ENCODE data around the gene KCTD2. TPM values are rescaled to one million over a fixed set of nuclear protein-coding genes. Genes with fewer than 3 reads are reported as not detected.
"Not testable (repeated sequence)": the region's sequence is repeated elsewhere in the genome, so short reads cannot be mapped to it uniquely, and the experiment has no call there.

KCTD2 gene
- total RNA-seq, 4 donors from 2014 or later, result 29.4 to 51.1 (median 41.8) TPM

- TF ChIP-seq CTCF (IDR thresholded peaks at IDR 0.05 in 4 of 5, conservative IDR thresholded peaks at IDR 0.05 in 1 of 5), result no peak
- no peak for TF ChIP-seq POLR2A (IDR thresholded peaks at IDR 0.05)
- no peak for DNase-seq
- H3K27me3 ChIP-seq, result no peaks in the 10 kb centered on the region
- H3K4me1 ChIP-seq, result no peaks in the 10 kb centered on the region
- H3K27ac ChIP-seq, result no peak overlapping the region
- peaks cover 0 to 4% of the 10 kb centered on the region in 2 donors for H3K36me3 ChIP-seq
- no peaks in the 10 kb centered on the region for H3K9me3 ChIP-seq
- no peak for ATAC-seq
- intact Hi-C loops (cut with DNase I; ENCODE audit: low total_unique reads) (no loop called here), in situ Hi-C loops (cut with MboI; ENCODE audit: low sequenced_read_pairs in 4 of 4) (no loop called here)
- H3K4me3 ChIP-seq, result no peak overlapping the region
Measured at GRCh38 chr17:75003070-75003956, 43.7 kb upstream of the KCTD2 start.

- Histone ChIP-seq H3K9me3 (no peaks in the 10 kb centered on the region), H3K27ac (no peak overlapping the region), H3K27me3 (no peaks in the 10 kb centered on the region), H3K36me3 (peaks cover 0 to 4% of the 10 kb centered on the region in 2 donors), H3K4me1 (no peaks in the 10 kb centered on the region), H3K4me3 (no peak overlapping the region)
- intact Hi-C loops (cut with DNase I; ENCODE audit: low total_unique reads) (no loop called here), in situ Hi-C loops (cut with MboI; ENCODE audit: low sequenced_read_pairs in 4 of 4) (no loop called here)
- ATAC-seq, result no peak
- DNase-seq, result no peak
- no peak for TF ChIP-seq CTCF (IDR thresholded peaks at IDR 0.05 in 4 of 5, conservative IDR thresholded peaks at IDR 0.05 in 1 of 5)
Measured at GRCh38 chr17:75003957-75004355, 43.1 kb upstream of the KCTD2 start.

DNA sequence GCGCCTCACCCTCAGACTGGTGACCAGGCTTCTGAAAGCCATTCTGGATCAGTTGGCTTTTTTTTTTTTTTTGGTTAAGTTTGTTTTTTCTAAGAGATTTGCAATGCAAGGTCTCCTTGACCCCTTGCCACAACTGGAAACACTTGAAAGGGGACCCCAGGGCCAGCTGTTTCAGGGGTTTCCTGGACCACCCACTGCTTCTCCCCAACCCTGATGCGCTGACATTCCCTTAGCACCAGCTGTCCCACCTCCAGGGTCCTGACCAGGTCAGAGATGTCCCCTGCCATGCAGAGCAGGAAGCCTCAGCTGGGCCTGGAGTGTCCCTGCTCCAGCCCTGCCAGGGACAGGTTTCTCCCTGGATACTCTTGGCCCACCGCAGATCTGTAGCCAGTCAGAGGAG, 42.7 kb upstream of the KCTD2 start:
- peaks cover 0 to 4% of the 10 kb centered on the region in 2 donors for H3K36me3 ChIP-seq
- no peak for DNase-seq
- no peak overlapping the region for H3K4me3 ChIP-seq
- no peaks in the 10 kb centered on the region for H3K9me3 ChIP-seq
- no peaks in the 10 kb centered on the region for H3K27me3 ChIP-seq
- no peak for ATAC-seq
- H3K4me1 ChIP-seq, result no peaks in the 10 kb centered on the region
- in situ Hi-C loops (cut with MboI; ENCODE audit: low sequenced_read_pairs in 4 of 4) (no loop called here), intact Hi-C loops (cut with DNase I; ENCODE audit: low total_unique reads) (no loop called here)
- no peak for TF ChIP-seq POLR2A (IDR thresholded peaks at IDR 0.05)
- TF ChIP-seq CTCF (IDR thresholded peaks at IDR 0.05 in 4 of 5, conservative IDR thresholded peaks at IDR 0.05 in 1 of 5), result no peak
- no peak overlapping the region for H3K27ac ChIP-seq

DNA sequence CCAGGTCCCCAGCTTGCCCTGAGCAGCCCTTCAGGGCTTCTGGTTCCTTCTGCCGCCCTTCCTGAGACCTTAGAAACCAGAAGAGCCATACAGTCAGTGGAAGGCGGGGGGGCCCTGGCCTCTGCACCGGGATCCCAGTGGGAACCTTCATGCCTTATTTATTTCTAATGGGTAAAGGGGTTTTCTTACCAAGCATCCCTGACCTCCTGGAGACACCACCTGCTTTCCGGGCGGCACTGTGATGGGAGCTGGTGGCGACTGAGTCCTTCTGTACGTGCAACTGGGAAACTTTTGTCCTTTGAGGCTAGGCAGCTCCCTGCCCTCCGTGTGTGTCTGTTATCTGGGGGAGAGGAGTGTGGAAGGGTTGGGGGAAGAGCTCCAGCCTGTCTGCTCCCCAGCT, 41.7 kb upstream of the KCTD2 start:
- H3K4me3 ChIP-seq, result no peak overlapping the region
- intact Hi-C loops (cut with DNase I; ENCODE audit: low total_unique reads), result no loop called here
- no peak for ATAC-seq
- H3K27ac ChIP-seq, result no peak overlapping the region
- H3K4me1 ChIP-seq, result no peaks in the 10 kb centered on the region
- H3K27me3 ChIP-seq, result no peaks in the 10 kb centered on the region
- no peak for DNase-seq
- in situ Hi-C loops (cut with MboI; ENCODE audit: low sequenced_read_pairs in 4 of 4), result no loop called here
- H3K9me3 ChIP-seq, result no peaks in the 10 kb centered on the region
- TF ChIP-seq POLR2A (IDR thresholded peaks at IDR 0.05), result no peak
- no peak for TF ChIP-seq CTCF (IDR thresholded peaks at IDR 0.05 in 4 of 5, conservative IDR thresholded peaks at IDR 0.05 in 1 of 5)
- peaks cover 0 to 4% of the 10 kb centered on the region in 2 donors for H3K36me3 ChIP-seq

- DNase-seq; H3K9me3 ChIP-seq; H3K27me3 ChIP-seq; H3K4me1 ChIP-seq; in situ Hi-C loops (cut with MboI; ENCODE audit: low sequenced_read_pairs in 4 of 4); ATAC-seq; H3K36me3 ChIP-seq; intact Hi-C loops (cut with DNase I; ENCODE audit: low total_unique reads); H3K4me3 ChIP-seq; H3K27ac ChIP-seq: not testable (repeated sequence)
Measured at GRCh38 chr17:75006084-75006483, 40.9 kb upstream of the KCTD2 start.
